ENCODE results near the gene RIPOR1.
A peak's percentile ranks its signal among the peaks of the same experiment; 100 is the strongest.
"Not testable (repeated sequence)": the region's sequence is repeated elsewhere in the genome, so short reads cannot be mapped to it uniquely, and the experiment has no call there.

Gene RIPOR1

GRCh38 chr16:67528222-67528869 lies at the start of gene RIPOR1:
Gene RIPOR1 (plus strand): TSS chr16:67528829. CDS start chr16:67538447, 9,618 bp downstream.
- peak; percentile 70 for DNase-seq

GRCh38 chr16:67480833-67481560 lies 47.6 kb upstream of the RIPOR1 start, which contains the start of gene ATP6V0D1:
Gene ATP6V0D1 (minus strand): TSS chr16:67481157. CDS start chr16:67481086, 71 bp downstream.
- peak; percentile 99 for DNase-seq

GRCh38 chr16:67481561-67482232 lies 46.9 kb upstream of the RIPOR1 start:
- no peak for DNase-seq

GRCh38 chr16:67482233-67482924 lies 46.2 kb upstream of the RIPOR1 start:
- no peak for DNase-seq

- no peak for DNase-seq
Observed at GRCh38 chr16:67483150-67483549, 45.5 kb upstream of the RIPOR1 start, which contains the start of gene AGRP. Gene AGRP (minus strand): TSS chr16:67483547. CDS start chr16:67483398, 149 bp downstream.

- no peak for DNase-seq
Observed at GRCh38 chr16:67483731-67484525, 44.7 kb upstream of the RIPOR1 start.

- DNase-seq = no peak
Observed at GRCh38 chr16:67486805-67487204, 41.8 kb upstream of the RIPOR1 start.

GRCh38 chr16:67487561-67487960 lies 41.1 kb upstream of the RIPOR1 start:
- DNase-seq = not testable (repeated sequence)

GRCh38 chr16:67489401-67490083 lies 39.1 kb upstream of the RIPOR1 start:
- no peak for DNase-seq

GRCh38 chr16:67490335-67491096 lies 38.1 kb upstream of the RIPOR1 start:
- no peak for DNase-seq

GRCh38 chr16:67499106-67499505 lies 29.5 kb upstream of the RIPOR1 start:
- DNase-seq = no peak

- peak; percentile 44 for DNase-seq
Observed at GRCh38 chr16:67504031-67505021, 24.3 kb upstream of the RIPOR1 start.

GRCh38 chr16:67506468-67506867 lies 22.2 kb upstream of the RIPOR1 start:
- DNase-seq = no peak

- no peak for DNase-seq
Observed at GRCh38 chr16:67509016-67509415, 19.6 kb upstream of the RIPOR1 start.

- DNase-seq = not testable (repeated sequence)
Observed at GRCh38 chr16:67513892-67514291, 14.7 kb upstream of the RIPOR1 start.

- DNase-seq = peak; percentile 83
Observed at GRCh38 chr16:67514382-67514828, 14.2 kb upstream of the RIPOR1 start.

- peak; percentile 57 for DNase-seq
Observed at GRCh38 chr16:67516296-67517154, 12.1 kb upstream of the RIPOR1 start.

GRCh38 chr16:67517155-67517445 lies 11.5 kb upstream of the RIPOR1 start:
- DNase-seq = no peak
